DOHH2 (cell line): ENCODE results near the gene ANLN.

Source experiments
- H3F3A ChIP-seq: fragments of 200-600 bp; sonication (generic), shearing (Covaris generic); 2 replicates; pipeline ENCODE4 v1.6.0; 2016; ENCODE audit warnings: antibody characterized with exemption, mild to moderate bottlenecking; ENCODE audit not compliant: control insufficient read depth, insufficient read depth
- H3K27ac ChIP-seq: fragments of 200-600 bp; sonication (generic); 2 replicates; pipeline ENCODE4 v1.5.1; 2014; ENCODE audit warnings: low read depth, mild to moderate bottlenecking, low read length, moderate library complexity
- H3K27me3 ChIP-seq: fragments of 200-600 bp; sonication (generic); 2 replicates; pipeline ENCODE4 v1.6.1; 2014; ENCODE audit warnings: mild to moderate bottlenecking, low read length, mixed read lengths; ENCODE audit not compliant: control insufficient read depth
- H3K36me3 ChIP-seq: fragments of 200-600 bp; sonication (generic); 2 replicates; pipeline ENCODE4 v1.6.1; 2014; ENCODE audit warnings: mild to moderate bottlenecking, low read length, moderate library complexity, mixed read lengths; ENCODE audit not compliant: control insufficient read depth
- H3K4me1 ChIP-seq: fragments of 200-600 bp; sonication (generic); 2 replicates; pipeline ENCODE4 v1.6.1; 2014; ENCODE audit warnings: mild to moderate bottlenecking, low read length, mixed read lengths; ENCODE audit not compliant: control insufficient read depth
- H3K4me2 ChIP-seq: fragments of 200-600 bp; sonication (generic); 2 replicates; pipeline ENCODE4 v1.6.0; 2014; ENCODE audit warnings: mild to moderate bottlenecking, low read length, moderate library complexity
- H3K4me3 ChIP-seq: fragments of 200-600 bp; sonication (generic); 2 replicates; pipeline ENCODE4 v1.5.1; 2014; ENCODE audit warnings: mild to moderate bottlenecking, low read length, mixed read lengths
- H3K79me2 ChIP-seq: fragments of 200-600 bp; sonication (generic); 2 replicates; pipeline ENCODE4 v1.6.1; 2014; ENCODE audit warnings: mild to moderate bottlenecking, low read length, mixed read lengths; ENCODE audit not compliant: control insufficient read depth
- H3K9me2 ChIP-seq: fragments of 200-600 bp; sonication (generic); replicated peaks from 2 replicates; pipeline ENCODE4 v1.6.1; 2014; ENCODE audit warnings: mild to moderate bottlenecking, low read length, mixed read lengths; ENCODE audit not compliant: control insufficient read depth
- H3K9me3 ChIP-seq: fragments of 200-600 bp; sonication (generic); 2 replicates; pipeline ENCODE4 v1.6.1; 2014; ENCODE audit warnings: antibody characterized with exemption, low read length, mixed read lengths; ENCODE audit not compliant: control insufficient read depth, insufficient read depth
- H4K20me1 ChIP-seq: fragments of 200-600 bp; sonication (generic); 2 replicates; pipeline ENCODE4 v1.6.0; 2014; ENCODE audit warnings: low read depth, mild to moderate bottlenecking, antibody characterized with exemption, low read length, moderate library complexity; ENCODE audit not compliant: control insufficient read depth, insufficient read depth
- CTCF ChIP-seq: fragments of 200-600 bp; sonication (generic); IDR thresholded peaks from one replicate; pipeline ENCODE4 v1.5.1; 2014; ENCODE audit warnings: antibody characterized with exemption, mild to moderate bottlenecking, low read depth, low read length; ENCODE audit not compliant: poor library complexity, severe bottlenecking
- EZH2phosphoT487 ChIP-seq: fragments of 200-600 bp; sonication (generic); IDR thresholded peaks from 2 replicates; pipeline ENCODE4 v1.6.1; 2017; ENCODE audit warnings: borderline replicate concordance, mild to moderate bottlenecking, antibody characterized with exemption, low read length, moderate library complexity, mixed read lengths

The ANLN gene

GRCh38 chr7:36455646-36456045, 66.0 kb downstream of the ANLN start:
- Histone ChIP-seq H3K27ac (no peak overlapping the region), H3K4me1 (no peaks in the 10 kb centered on the region), H3K4me2 (no peak overlapping the region), H3K9me2 (no peaks in the 10 kb centered on the region), H3F3A (peaks cover 14% of the 10 kb centered on the region; the same call in 1 of the 2 replicates), H3K4me3 (no peak overlapping the region), H3K79me2 (no peaks in the 10 kb centered on the region), H4K20me1 (no peaks in the 10 kb centered on the region), H3K36me3 (peaks cover 39% of the 10 kb centered on the region), H3K9me3 (no peaks in the 10 kb centered on the region), H3K27me3 (peaks cover 9% of the 10 kb centered on the region; the same call in 1 of the 2 replicates)
- no peak for TF ChIP-seq CTCF
- no peak for TF ChIP-seq EZH2phosphoT487

- Histone ChIP-seq H3K27ac (no peak overlapping the region), H3K9me2 (no peaks in the 10 kb centered on the region), H3K9me3 (no peaks in the 10 kb centered on the region), H3K4me2 (no peak overlapping the region), H3K27me3 (peaks cover 9% of the 10 kb centered on the region; the same call in 1 of the 2 replicates), H3K4me3 (no peak overlapping the region), H3K79me2 (no peaks in the 10 kb centered on the region), H3K4me1 (no peaks in the 10 kb centered on the region), H3K36me3 (peaks cover 34% of the 10 kb centered on the region), H4K20me1 (no peaks in the 10 kb centered on the region), H3F3A (peaks cover 14% of the 10 kb centered on the region; the same call in 1 of the 2 replicates)
- TF ChIP-seq EZH2phosphoT487 (no peak), CTCF (no peak)
Measured at GRCh38 chr7:36456138-36456537, 66.5 kb downstream of the ANLN start.

- Histone ChIP-seq H3K4me1 (no peaks in the 10 kb centered on the region), H3K36me3 (peaks cover 30% of the 10 kb centered on the region), H3K9me3 (no peaks in the 10 kb centered on the region)
Measured at GRCh38 chr7:36456548-36456947, 66.9 kb downstream of the ANLN start.

More at GRCh38 chr7:36456548-36456947, 66.9 kb downstream of the ANLN start:
- Histone ChIP-seq H3K79me2 (no peaks in the 10 kb centered on the region), H3K4me2 (no peak overlapping the region), H3F3A (peaks cover 14% of the 10 kb centered on the region; the same call in 1 of the 2 replicates), H3K4me3 (no peak overlapping the region), H3K27ac (no peak overlapping the region), H4K20me1 (no peaks in the 10 kb centered on the region), H3K9me2 (no peaks in the 10 kb centered on the region), H3K27me3 (peaks cover 9% of the 10 kb centered on the region; the same call in 1 of the 2 replicates)
- TF ChIP-seq EZH2phosphoT487 (no peak), CTCF (no peak)
